Body of pancreas (tissue), 4 donors: ENCODE data around the gene CCDC188.

ENCODE experiments used
- CTCF ChIP-seq, 7 experiments: fragments of 450-650 bp in 4 of 7; fragments of 200-600 bp in 3 of 7; sonication (generic) in 3 of 7; IDR thresholded peaks; one replicate each; pipeline ENCODE4 v1.5.1; 2016 to 2019; ENCODE audit warnings: antibody characterized with exemption in 7 of 7
- POLR2A ChIP-seq, 3 donors: fragments of 450-650 bp; IDR thresholded peaks; one replicate each; pipeline ENCODE4 v1.6.1; 2016; ENCODE audit warnings: antibody characterized with exemption in 3 of 3, mild to moderate bottlenecking in 2 of 3

- no peak for TF ChIP-seq CTCF (IDR thresholded peaks at IDR 0.05)
- no peak for TF ChIP-seq POLR2A (IDR thresholded peaks at IDR 0.05)
Measured at GRCh38 chr22:20140521-20140964, 10.3 kb downstream of the CCDC188 start.
